NCI-H128 (cell line): ENCODE results near the gene KIAA0825.

ENCODE experiments used
- DNase-seq: peaks from one replicate; lab custom pipeline; 2025; ENCODE audit not compliant: unreplicated experiment; lab: John Stamatoyannopoulos, UW

KIAA0825 gene

DNA sequence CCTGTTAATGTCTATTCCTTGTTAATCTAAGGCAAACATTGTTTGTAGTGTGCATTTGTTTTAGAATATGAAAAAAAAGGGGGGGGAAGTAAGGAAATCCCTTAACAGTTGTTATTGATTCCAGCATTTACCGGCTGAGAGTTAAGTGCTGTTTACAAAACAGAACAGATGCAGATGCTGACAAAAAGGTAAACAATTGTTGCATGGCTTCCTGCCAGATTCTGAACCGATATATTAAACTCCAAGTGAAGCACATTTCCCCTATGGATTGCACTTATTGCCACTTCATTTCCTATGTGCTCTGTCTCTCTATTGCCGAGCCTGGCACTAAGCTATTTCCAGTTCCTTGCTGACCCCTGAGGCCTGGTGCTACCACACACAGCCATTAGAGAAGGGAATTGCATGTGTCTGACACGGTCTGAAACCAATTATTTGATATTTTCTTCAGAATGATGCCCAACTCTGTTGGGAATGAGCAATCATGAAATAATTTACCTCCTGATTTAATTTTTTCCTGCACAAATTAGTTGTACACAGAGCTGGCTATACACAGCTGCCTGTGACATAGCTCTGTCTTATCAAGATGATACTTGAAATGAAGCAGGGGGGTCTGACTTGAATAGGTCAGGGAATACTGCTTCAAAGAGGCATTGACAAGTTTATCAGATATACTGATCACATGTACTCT, 109.8 kb downstream of the KIAA0825 start:
- DNase-seq, result peak; percentile 50

GRCh38 chr5:94505327-94506068, 112.9 kb downstream of the KIAA0825 start:
- DNase-seq, result no peak

DNA sequence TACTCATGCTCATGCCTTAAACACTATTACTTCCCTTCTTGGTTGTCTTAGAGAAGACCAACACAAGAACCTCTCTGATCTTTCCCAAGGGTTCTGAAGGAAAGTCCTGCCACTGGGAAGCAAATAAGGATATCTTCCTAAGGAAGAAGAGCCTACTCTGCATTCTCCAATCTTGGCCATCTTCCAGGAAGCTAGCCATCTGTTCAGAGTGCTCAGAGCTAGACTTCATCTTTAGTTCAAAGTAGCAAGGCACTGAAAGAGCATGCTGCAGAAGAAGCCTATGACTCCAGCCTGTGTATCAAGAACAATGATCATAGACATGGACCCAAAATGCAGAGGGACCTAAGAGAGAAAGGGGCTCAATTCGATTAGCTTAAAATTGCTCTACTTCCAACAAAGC, 114.7 kb downstream of the KIAA0825 start:
- no peak for DNase-seq

DNA sequence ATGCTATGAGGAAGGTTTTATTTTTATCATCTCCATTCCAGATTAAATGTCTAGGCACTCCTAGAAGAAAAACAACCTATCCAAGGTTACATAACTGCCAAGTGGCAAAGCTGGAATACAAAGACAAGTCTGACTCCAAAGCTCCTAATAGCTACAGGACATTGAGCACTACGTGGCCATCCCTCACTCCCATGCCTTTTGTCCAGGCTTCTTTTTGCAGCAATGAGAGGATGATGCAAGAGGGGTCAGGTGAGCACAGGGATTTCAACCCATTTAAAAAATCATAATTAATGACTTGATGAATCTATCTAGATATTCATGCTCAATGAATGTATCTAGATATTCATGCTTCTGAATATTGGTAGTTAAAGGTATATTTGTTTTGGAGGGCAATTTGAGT, 117.0 kb downstream of the KIAA0825 start:
- DNase-seq, result no peak

DNA sequence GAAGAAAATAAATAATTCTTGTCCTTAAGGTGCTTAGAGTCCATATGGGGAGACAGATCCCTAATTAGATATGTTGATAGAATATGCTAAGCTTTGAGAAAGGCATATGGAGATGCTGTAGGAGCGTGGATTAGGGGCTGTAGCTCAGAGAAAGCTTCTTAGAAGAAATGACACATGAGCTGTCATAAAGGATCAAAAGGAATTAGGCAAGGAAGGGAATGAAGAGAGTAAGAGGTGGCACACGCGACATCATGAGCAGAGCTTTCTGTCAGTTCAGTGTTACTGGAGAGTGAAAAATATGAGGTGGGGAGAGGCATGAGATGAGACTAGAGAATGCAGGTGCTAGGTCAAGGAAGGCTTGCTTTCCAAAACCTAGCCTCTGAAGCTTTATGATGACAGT, 118.6 kb downstream of the KIAA0825 start:
- DNase-seq, result no peak

DNA sequence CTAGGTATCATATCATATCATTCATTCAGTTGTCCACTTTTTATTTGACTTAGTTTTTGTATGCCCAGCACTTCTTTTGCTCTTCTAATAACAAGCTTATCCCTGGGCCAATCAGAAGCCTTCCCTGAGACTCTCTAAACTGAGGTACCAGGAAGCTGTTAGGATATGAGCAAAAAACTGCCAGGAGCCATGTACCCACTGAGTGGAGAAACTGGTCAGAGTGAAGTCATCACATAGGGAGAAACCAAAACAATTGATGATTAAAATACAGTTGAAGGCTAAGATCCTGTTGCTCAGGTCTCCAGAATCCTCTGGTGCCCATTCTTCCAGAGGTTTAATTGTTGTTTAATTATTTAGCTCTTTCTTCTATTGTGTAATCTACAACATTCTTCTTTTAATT, 120.2 kb downstream of the KIAA0825 start:
- no peak for DNase-seq

DNA sequence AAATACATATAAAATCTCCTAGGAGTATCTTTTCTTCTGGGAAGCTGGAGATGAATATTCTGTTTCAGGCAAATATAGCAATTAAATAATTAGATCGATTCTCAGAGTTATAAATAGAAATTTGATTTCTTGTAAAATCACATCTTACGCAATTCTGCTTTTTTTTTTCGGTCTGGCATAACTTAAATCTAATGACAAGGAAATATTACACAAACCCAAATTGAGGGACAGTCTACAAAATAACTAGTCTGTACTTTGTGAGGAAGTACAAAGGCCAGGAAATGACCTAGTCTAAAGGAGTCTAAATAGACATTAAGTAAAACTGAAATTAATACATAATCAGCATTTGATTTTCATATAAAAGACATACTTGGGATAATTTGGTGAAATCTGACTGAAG, 133.3 kb downstream of the KIAA0825 start:
- DNase-seq, result no peak

GRCh38 chr5:94481059-94481458, 137.3 kb downstream of the KIAA0825 start:
- DNase-seq, result no peak

DNA sequence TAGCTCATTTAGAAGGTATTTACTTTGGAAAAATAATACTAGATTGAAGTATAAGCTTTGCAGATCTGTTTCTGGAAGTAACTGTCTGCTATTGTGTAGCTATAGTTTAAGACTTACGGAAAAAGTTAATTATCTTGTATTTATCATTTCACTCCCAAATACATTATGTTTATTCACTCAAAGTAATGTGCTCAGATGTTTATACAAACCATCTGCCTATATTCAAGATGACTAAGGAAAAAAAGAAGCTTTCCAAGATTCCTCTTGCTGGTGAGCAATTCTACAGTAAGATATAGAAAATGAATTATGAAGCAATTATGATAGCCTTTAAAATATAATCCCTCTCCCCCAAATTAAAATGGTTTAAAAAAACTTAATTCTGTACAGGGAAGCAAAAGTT, 137.9 kb downstream of the KIAA0825 start:
- no peak for DNase-seq

GRCh38 chr5:94473936-94474335, 144.5 kb downstream of the KIAA0825 start:
- DNase-seq, result no peak

- no peak for DNase-seq
Observed at GRCh38 chr5:94471521-94471920, 146.9 kb downstream of the KIAA0825 start.

- DNase-seq, result no peak
Observed at GRCh38 chr5:94470802-94471201, 147.6 kb downstream of the KIAA0825 start.

DNA sequence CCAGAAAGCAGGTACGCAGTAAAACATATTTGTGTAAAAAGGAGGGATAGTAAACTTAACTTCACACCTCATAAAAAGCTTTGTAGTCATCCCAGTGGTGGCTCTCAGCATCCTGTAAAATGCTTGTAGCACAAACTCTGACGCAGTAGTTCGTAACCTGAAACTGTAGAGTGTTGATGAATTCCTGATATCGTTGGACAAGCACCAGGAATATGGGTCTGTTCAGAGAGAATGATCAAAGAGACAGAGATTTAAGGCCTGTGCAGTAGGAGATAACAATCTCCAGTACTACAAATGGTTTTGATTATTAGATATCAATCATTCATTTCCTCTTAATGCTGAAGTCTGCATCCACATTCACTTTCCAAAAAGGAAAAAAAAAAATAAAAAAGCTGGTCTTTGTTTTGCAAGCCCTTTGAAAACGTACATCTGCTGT, 148.5 kb downstream of the KIAA0825 start:
- no peak for DNase-seq

GRCh38 chr5:94467954-94468930, 150.2 kb downstream of the KIAA0825 start:
- peak; percentile 47 for DNase-seq

DNA sequence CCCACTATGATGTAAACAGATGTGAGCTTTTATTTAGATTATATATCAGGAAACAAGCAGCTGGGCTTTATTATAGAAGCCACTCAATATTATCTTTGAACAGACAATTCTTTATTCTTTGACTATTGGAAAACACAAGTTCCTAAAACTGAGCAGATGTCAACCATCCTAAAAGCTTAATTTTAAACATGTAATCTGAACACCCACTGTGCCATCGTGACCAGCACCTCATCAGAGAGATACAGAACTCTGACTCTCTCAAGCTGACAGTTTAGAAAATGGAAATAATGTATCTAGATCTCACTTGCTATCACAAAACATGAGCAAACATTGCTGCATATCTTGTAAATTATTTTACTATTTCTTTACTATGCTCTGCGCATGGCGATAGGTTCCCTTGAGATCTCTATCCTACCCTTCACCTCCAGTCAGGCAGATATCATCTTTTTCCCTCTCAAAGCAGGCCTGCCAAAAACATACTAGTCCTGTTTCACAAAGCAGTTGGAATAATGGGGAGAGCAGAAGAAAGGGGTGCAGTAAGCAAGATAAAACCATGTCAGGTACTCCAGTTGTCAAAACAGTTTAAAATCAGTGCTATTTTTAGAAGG, 151.0 kb downstream of the KIAA0825 start:
- DNase-seq, result no peak

DNA sequence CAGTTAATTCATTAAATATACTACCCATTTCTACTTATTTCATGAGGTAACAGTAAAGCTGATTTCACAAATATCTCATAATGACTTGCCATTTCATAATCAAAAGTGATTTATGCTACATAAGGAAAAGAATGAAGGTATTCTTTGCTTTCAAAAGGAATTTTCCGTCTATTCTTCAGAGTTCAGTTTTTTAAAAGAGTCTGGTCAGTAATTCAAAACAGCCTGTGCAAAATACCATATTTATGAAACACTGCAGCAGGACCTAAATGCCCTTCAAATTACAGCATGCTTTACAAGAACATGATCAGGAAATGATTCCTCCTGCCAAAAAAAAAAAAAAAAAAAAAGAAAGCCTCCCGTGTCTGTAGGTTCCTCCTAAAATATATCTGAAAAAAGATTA, 154.7 kb downstream of the KIAA0825 start:
- DNase-seq, result no peak

- DNase-seq, result no peak
Observed at GRCh38 chr5:94461131-94461530, 157.3 kb downstream of the KIAA0825 start.

- no peak for DNase-seq
Observed at GRCh38 chr5:94459915-94460314, 158.5 kb downstream of the KIAA0825 start.

DNA sequence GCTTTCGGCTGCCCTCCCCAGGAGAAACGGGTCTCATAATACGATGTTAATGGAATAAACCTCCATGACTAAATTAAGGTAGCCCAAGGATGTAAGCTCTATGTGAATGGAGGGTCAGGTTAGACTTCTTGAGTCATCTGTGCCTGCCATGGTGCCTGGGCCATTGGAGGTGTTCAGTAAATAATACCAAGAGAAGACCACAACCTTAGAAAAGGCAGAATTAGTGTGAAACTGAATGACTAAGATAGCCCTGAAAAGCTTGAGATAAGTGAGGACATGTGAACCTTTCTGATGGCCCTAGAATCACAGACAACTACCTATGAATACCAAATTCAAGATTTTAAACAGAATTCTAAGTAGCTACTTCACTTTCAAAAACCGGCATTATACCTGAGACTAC, 160.6 kb downstream of the KIAA0825 start:
- no peak for DNase-seq

GRCh38 chr5:94445726-94446125, 172.7 kb downstream of the KIAA0825 start:
- DNase-seq, result no peak

DNA sequence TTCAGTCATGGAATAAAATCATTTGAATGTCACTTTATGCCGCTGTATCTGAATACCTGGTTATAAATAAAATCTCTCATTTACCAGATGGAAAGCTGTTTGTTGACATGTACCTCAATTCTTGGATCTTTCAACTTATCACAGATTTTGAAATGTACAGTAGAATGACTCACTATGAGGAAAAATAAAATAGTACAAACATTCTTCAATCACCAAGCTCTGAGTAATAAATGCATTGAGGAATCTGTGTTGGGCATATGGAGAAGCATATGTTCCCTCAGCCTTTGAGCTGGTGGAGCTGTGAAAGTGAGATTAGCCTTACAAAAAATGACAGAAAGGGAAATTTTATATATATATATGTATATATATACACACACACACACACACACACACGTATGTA, 175.4 kb downstream of the KIAA0825 start:
- no peak for DNase-seq
